H1 (cell line): ENCODE results near the gene HSPA2. TPM values are rescaled to one million over a fixed set of nuclear protein-coding genes. Genes with fewer than 3 reads are reported as not detected.

Experiments used
- CTCF ChIA-PET: fragments of 300-600 bp; sonication (Branson Sonifier 250); formaldehyde crosslinking; loops from one replicate; lab custom pipeline; 2021; ENCODE audit not compliant: partially characterized antibody; lab: Charles Lee
- POLR2A ChIA-PET: fragments of 300-600 bp; sonication (Branson Sonifier 250); formaldehyde crosslinking; loops from one replicate; lab custom pipeline; 2021; ENCODE audit warnings: inconsistent platforms; ENCODE audit not compliant: partially characterized antibody; lab: Charles Lee
- DNase-seq, 2 experiments: peaks; one replicate each; pipeline versions ENCODE4 v3.0.0 to v3.0.0-alpha.2; 2010 to 2022; ENCODE audit warnings: low spot score in 2 of 2, low read depth in 1 of 2, mixed read lengths in 1 of 2
- FAIRE-seq: peaks from 2 replicates; lab custom pipeline; 2011; peaks lifted over from hg19 to GRCh38; lab: Jason Lieb, UNC
- H2AFZ ChIP-seq: 2 replicates; pipeline ENCODE4 v1.8.1; 2012; ENCODE audit warnings: low read length, inconsistent platforms
- H2AK5ac ChIP-seq: 2 replicates; pipeline ENCODE4 v1.6.1; 2013; ENCODE audit warnings: low read depth, low read length
- H2BK120ac ChIP-seq: replicated peaks from 2 replicates; pipeline ENCODE3; 2013; ENCODE audit warnings: low read depth, low read length, inconsistent platforms
- H2BK12ac ChIP-seq: 2 replicates; pipeline ENCODE4 v1.6.1; 2013; ENCODE audit warnings: low read depth, low read length
- H2BK15ac ChIP-seq: 2 replicates; pipeline ENCODE4 v1.6.1; 2013; ENCODE audit warnings: low read length
- H2BK20ac ChIP-seq: 2 replicates; pipeline ENCODE4 v1.6.1; 2013; ENCODE audit warnings: low read length
- H2BK5ac ChIP-seq: 2 replicates; pipeline ENCODE4 v1.6.1; 2013; ENCODE audit warnings: low read depth, low read length
- H3K14ac ChIP-seq: 2 replicates; pipeline ENCODE4 v1.6.1; 2013; ENCODE audit warnings: inconsistent platforms; ENCODE audit not compliant: insufficient read length
- H3K18ac ChIP-seq: 2 replicates; pipeline ENCODE4 v1.6.1; 2013; ENCODE audit warnings: low read length; ENCODE audit errors: extremely low read depth
- H3K23ac ChIP-seq: 2 replicates; pipeline ENCODE4 v1.6.1; 2013; ENCODE audit warnings: inconsistent platforms; ENCODE audit not compliant: insufficient read length
- H3K23me2 ChIP-seq: 2 replicates; pipeline ENCODE4 v1.6.1; 2013; ENCODE audit warnings: low read depth, low read length
- H3K27ac ChIP-seq: 2 replicates; pipeline ENCODE4 v1.6.1; 2011; ENCODE audit warnings: low read depth, low read length, inconsistent platforms
- H3K27me3 ChIP-seq, 4 experiments: replicated peaks in 1 of 4; 1 replicate in 1 of 4; 2 replicates in 3 of 4; pipeline versions ENCODE4 v1.6.1 to v1.8.1; 2011 to 2013; ENCODE audit warnings: low read length in 3 of 4, mild to moderate bottlenecking in 3 of 4, inconsistent platforms in 2 of 4, mixed read lengths in 2 of 4, moderate library complexity in 1 of 4; ENCODE audit not compliant: control insufficient read depth in 3 of 4, insufficient read depth in 3 of 4; ENCODE audit errors: extremely low read depth in 1 of 4
- H3K36me3 ChIP-seq, 4 experiments: 2 replicates each; pipeline versions ENCODE4 v1.6.1 to v1.8.1; 2011 to 2013; ENCODE audit warnings: mild to moderate bottlenecking in 4 of 4, low read length in 3 of 4, moderate library complexity in 2 of 4, control low read depth in 1 of 4, inconsistent platforms in 1 of 4; ENCODE audit not compliant: insufficient read depth in 4 of 4, control insufficient read depth in 2 of 4
- H3K4ac ChIP-seq: replicated peaks from 2 replicates; pipeline ENCODE3; 2013; ENCODE audit warnings: low read length, low read depth, mixed read lengths, inconsistent platforms; ENCODE audit not compliant: insufficient read length
- H3K4me1 ChIP-seq, 4 experiments: replicated peaks in 1 of 4; 1 replicate in 1 of 4; 2 replicates in 3 of 4; pipeline versions ENCODE4 v1.6.1 to v1.8.1; 2011 to 2013; ENCODE audit warnings: low read length in 3 of 4, inconsistent platforms in 2 of 4, mixed read lengths in 1 of 4; ENCODE audit not compliant: insufficient read depth in 4 of 4, control insufficient read depth in 3 of 4
- H3K4me2 ChIP-seq, 2 experiments: 2 replicates each; pipeline versions ENCODE4 v1.6.1 to v1.8.1; 2011 to 2013; ENCODE audit warnings: low read depth in 2 of 2, low read length in 2 of 2, control low read depth in 1 of 2, inconsistent platforms in 1 of 2, mild to moderate bottlenecking in 1 of 2; ENCODE audit not compliant: insufficient read depth in 1 of 2
- H3K4me3 ChIP-seq, 4 experiments: fragments of 200-600, 300-600 bp in 1 of 4; sonication (generic), shearing (Covaris generic), sonication (Bioruptor Twin) in 1 of 4; 2 replicates each; pipeline versions ENCODE4 v1.5.1 to v1.8.1; 2011 to 2016; ENCODE audit warnings: low read length in 4 of 4, low read depth in 3 of 4, control low read depth in 2 of 4, inconsistent platforms in 2 of 4, mild to moderate bottlenecking in 2 of 4, mixed read lengths in 1 of 4, moderate library complexity in 1 of 4; ENCODE audit not compliant: insufficient read depth in 2 of 4; ENCODE audit errors: extremely low read depth in 1 of 4
- H3K56ac ChIP-seq: replicated peaks from 2 replicates; pipeline ENCODE3; 2013; ENCODE audit warnings: low read depth, mild to moderate bottlenecking, mixed read lengths, low read length, inconsistent platforms; ENCODE audit not compliant: insufficient read length
- H3K79me1 ChIP-seq: 2 replicates; pipeline ENCODE4 v1.6.1; 2013; ENCODE audit warnings: low read depth, low read length, control low read depth
- H3K79me2 ChIP-seq, 2 experiments: 2 replicates each; pipeline versions ENCODE4 v1.6.1 to v1.8.1; 2012 to 2013; ENCODE audit warnings: low read length in 2 of 2, mild to moderate bottlenecking in 2 of 2, inconsistent platforms in 1 of 2; ENCODE audit not compliant: insufficient read depth in 2 of 2, control insufficient read depth in 1 of 2
- H3K9ac ChIP-seq, 4 experiments: replicated peaks in 1 of 4; 1 replicate in 1 of 4; 2 replicates in 3 of 4; pipeline versions ENCODE4 v1.6.1 to v1.8.1; 2011 to 2013; ENCODE audit warnings: low read depth in 3 of 4, low read length in 3 of 4, control low read depth in 2 of 4, mild to moderate bottlenecking in 2 of 4, moderate library complexity in 2 of 4, inconsistent platforms in 1 of 4; ENCODE audit errors: extremely low read depth in 1 of 4
- H3K9me3 ChIP-seq, 2 experiments: 2 replicates each; pipeline versions ENCODE4 v1.6.1 to v1.8.1; 2012 to 2013; ENCODE audit warnings: mild to moderate bottlenecking in 2 of 2, moderate library complexity in 2 of 2, control low read depth in 1 of 2, inconsistent platforms in 1 of 2, low read depth in 1 of 2, low read length in 1 of 2, mixed read lengths in 1 of 2; ENCODE audit not compliant: insufficient read depth in 2 of 2
- H4K20me1 ChIP-seq, 2 experiments: replicated peaks in 1 of 2; 2 replicates each; pipeline versions ENCODE3 to v1.8.1; 2011 to 2013; ENCODE audit warnings: inconsistent platforms in 2 of 2, low read length in 2 of 2, mild to moderate bottlenecking in 1 of 2; ENCODE audit not compliant: insufficient read depth in 2 of 2, control insufficient read depth in 1 of 2
- H4K5ac ChIP-seq: 2 replicates; pipeline ENCODE4 v1.6.1; 2013; ENCODE audit warnings: low read length, low read depth, mixed read lengths, inconsistent platforms; ENCODE audit not compliant: insufficient read length
- H4K8ac ChIP-seq: 2 replicates; pipeline ENCODE4 v1.8.0; 2013; ENCODE audit warnings: mild to moderate bottlenecking, moderate library complexity, low read length, inconsistent platforms; ENCODE audit not compliant: insufficient read depth; ENCODE audit errors: extremely low read depth
- H4K91ac ChIP-seq: replicated peaks from 2 replicates; pipeline ENCODE3; 2013; ENCODE audit warnings: low read length, mixed read lengths, inconsistent platforms; ENCODE audit not compliant: insufficient read length
- NANOG ChIP-seq: IDR thresholded peaks from 2 replicates; pipeline ENCODE4 v1.6.1; 2011; ENCODE audit warnings: low read length, low read depth, mild to moderate bottlenecking, inconsistent platforms; ENCODE audit not compliant: insufficient read depth, poor library complexity, severe bottlenecking
- TAF1 ChIP-seq: IDR thresholded peaks from 2 replicates; pipeline ENCODE4 v1.6.1; 2011; ENCODE audit warnings: mild to moderate bottlenecking, low read depth, low read length
- TBP ChIP-seq: IDR thresholded peaks from 2 replicates; pipeline ENCODE4 v1.6.1; 2011; ENCODE audit warnings: low read depth, low read length, improper control_type of control experiment
- WGBS, 2 experiments: shearing (Covaris generic) in 1 of 2; methylation state at CpG; one replicate each; pipeline versions ENCODE4 v1.1.6 to v1.1.7; 2013 to 2015; ENCODE audit warnings: low lambda C conversion rate in 2 of 2, mixed read lengths in 2 of 2, inconsistent platforms in 1 of 2, low coverage in 1 of 2, missing lambda C conversion rate in 1 of 2; ENCODE audit not compliant: insufficient replicate concordance in 2 of 2, insufficient coverage in 1 of 2, insufficient read length in 1 of 2; ENCODE audit errors: extremely low coverage in 1 of 2, missing lambda C conversion rate in 1 of 2; 5-methylcytosine and 5-hydroxymethylcytosine counted together
- polyA plus RNA-seq, 7 experiments: library from polyadenylated mRNA; depleted of rRNA in 3 of 7; stranded (reverse) in 5 of 7; unstranded in 2 of 7; fragments of >200 nt in 5 of 7; fragments of 200-250 nt in 2 of 7; gene quantifications; 1 replicate in 5 of 7; 2 replicates in 1 of 7; 4 replicates in 1 of 7; pipeline versions ENCODE4 v1.2.1 to v1.2.3, GENCODE V29; 2011 to 2013; ENCODE audit warnings: missing spikeins in 2 of 7, mixed read lengths in 2 of 7
- total RNA-seq: library from RNA; stranded (reverse); fragmentation: NEBNext Ultra II Directional; extraction: Animal tissue kit (Norgen Biotek cat#: 25700); gene quantifications from 2 replicates; pipeline ENCODE4 v1.2.1, GENCODE V29; 2021

HSPA2 gene
- total and polyA plus RNA-seq, 2 of the 8 experiments (the other 6 are each of a cell fraction or from before 2014, with no cell fraction given) = 30.5 to 82.9 TPM

GRCh38 chr14:64581363-64581762 lies 40.8 kb downstream of the HSPA2 start:
- no peaks in the 10 kb centered on the region for H3K9me3 ChIP-seq
- no peaks in the 10 kb centered on the region for H3K79me2 ChIP-seq
- ChIA-PET POLR2A (interaction anchor here (1.0 kb wide), 1 partner anchor 9 kb away, joined by 4 read pairs; no protein-coding TSS in a partner anchor), CTCF (interaction anchor here (1.6 kb wide), 1 partner anchor 31 kb away, joined by 4 read pairs; no protein-coding TSS in a partner anchor)
- FAIRE-seq (no peak), DNase-seq (no peak)
- 0 out of 2 replicates have a peak overlapping the region, but pooled peaks have one; percentile 5 for H2BK20ac ChIP-seq
- H2AK5ac ChIP-seq = no peak overlapping the region
- H2BK12ac ChIP-seq = no peak overlapping the region
- H3K36me3 ChIP-seq = no peaks in the 10 kb centered on the region
- no peak overlapping the region for H3K9ac ChIP-seq
- no peak overlapping the region for H4K91ac ChIP-seq
- H3K4me3 ChIP-seq = no peak overlapping the region
- H3K23ac ChIP-seq = no peak overlapping the region
- H4K5ac ChIP-seq = no peak overlapping the region
- no peaks in the 10 kb centered on the region for H3K79me1 ChIP-seq
- no peak overlapping the region for H2BK120ac ChIP-seq
- H2AFZ ChIP-seq = 0 out of 2 replicates have a peak overlapping the region, but pooled peaks have one; percentile 6
- TF ChIP-seq TBP (no peak), NANOG (no peak), TAF1 (no peak)
- no peak overlapping the region for H4K8ac ChIP-seq
- no peak overlapping the region for H3K14ac ChIP-seq
- H3K4me2 ChIP-seq = no peak overlapping the region
- no peak overlapping the region for H2BK5ac ChIP-seq
- H3K4me1 ChIP-seq = peaks cover 3 to 14% (median 6%) of the 10 kb centered on the region in 4 experiments; a peak in 4 of 7 replicates
- peak overlapping the region; percentile 41; the same call in 1 of the 2 replicates for H3K18ac ChIP-seq
- no peak overlapping the region for H3K4ac ChIP-seq
- no peaks in the 10 kb centered on the region for H3K23me2 ChIP-seq
- WGBS, 2 experiments = 91% methylated on average over 2 of the region's 2 CpGs; no CpG with 5 or more reads in 1 of the 2 experiments
- peak overlapping the region; percentile 61; the same call in 1 of the 2 replicates for H2BK15ac ChIP-seq
- H4K20me1 ChIP-seq = no peaks in the 10 kb centered on the region
- H3K56ac ChIP-seq = no peak overlapping the region
- H3K27me3 ChIP-seq = no peaks in the 10 kb centered on the region
- no peak overlapping the region for H3K27ac ChIP-seq
